ENCODE results near the gene ETS2. TPM values are rescaled to one million over a fixed set of nuclear protein-coding genes. Genes with fewer than 3 reads are reported as not detected.

Gene ETS2
- total and polyA plus RNA-seq, 2 of the 4 experiments (the other 2 are of a cell fraction) = 21.3 to 21.7 TPM

DNA sequence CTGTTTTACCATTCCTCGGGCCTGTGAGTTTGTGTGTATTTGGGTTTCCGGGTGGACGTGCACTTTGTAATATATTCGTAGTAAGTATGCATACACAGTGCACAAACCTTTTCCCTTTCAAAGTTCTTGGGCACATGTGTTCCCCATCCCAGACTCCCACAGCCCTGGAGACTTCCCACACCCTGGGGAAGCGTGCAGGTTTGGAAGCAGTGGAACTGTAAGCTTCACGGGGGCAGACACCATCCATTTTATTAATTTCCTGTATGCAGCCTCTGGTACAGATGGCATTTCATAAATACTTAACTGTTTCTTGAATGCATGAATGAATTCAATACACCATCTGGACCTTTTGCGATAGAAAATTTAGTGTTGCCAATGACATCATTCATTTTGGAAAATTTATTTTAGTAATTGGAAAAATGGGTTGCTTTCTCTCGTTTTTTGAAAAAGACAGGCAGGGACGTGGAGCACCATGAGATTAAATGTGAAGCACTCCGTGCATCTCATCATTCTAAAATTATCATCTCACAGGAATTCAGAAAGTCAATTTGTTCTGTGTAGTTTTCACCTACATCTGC is 10.8 kb downstream of the ETS2 start (continued):
- TF ChIP-seq RFX5 (IDR thresholded peaks at IDR 0.05; ENCODE audit: low read depth, low read length) (no peak), FOS (IDR thresholded peaks at IDR 0.05; ENCODE audit: low read depth, low read length) (no peak), NFE2L2 (IDR thresholded peaks at IDR 0.05; ENCODE audit: low read depth, low read length) (no peak), RAD21 (IDR thresholded peaks at IDR 0.05; ENCODE audit: low read length) (no peak), POLR2A (IDR thresholded peaks at IDR 0.05; ENCODE audit: low read depth, low read length) (no peak)

Measured in IMR-90 (cell line).